Activated T-cell treated with anti-CD3 and anti-CD28 coated beads for 24 hours (primary cell): ENCODE measurements around the gene CYP4F22.
"Not testable (repeated sequence)": the region's sequence is repeated elsewhere in the genome, so short reads cannot be mapped to it uniquely, and the experiment has no call there.

Experiments
- DNase-seq: peaks from one replicate; pipeline ENCODE4 v3.0.0-alpha.2; 2020; ENCODE audit warnings: low read depth

Gene CYP4F22

GRCh38 chr19:15488489-15489226, 19.7 kb upstream of the CYP4F22 start:
- DNase-seq = no peak

- no peak for DNase-seq
These were observed 13.2 kb upstream of the CYP4F22 start for GRCh38 chr19:15495151-15495550.

GRCh38 chr19:15498156-15498858, 10.0 kb upstream of the CYP4F22 start:
- DNase-seq = no peak

GRCh38 chr19:15498910-15499309, 9.4 kb upstream of the CYP4F22 start:
- DNase-seq = no peak

- DNase-seq = no peak
These were observed 6.7 kb upstream of the CYP4F22 start for GRCh38 chr19:15501596-15501995.

- DNase-seq = no peak
These were observed 6.1 kb upstream of the CYP4F22 start for GRCh38 chr19:15502264-15502663.

- DNase-seq = no peak
These were observed 2.2 kb upstream of the CYP4F22 start for GRCh38 chr19:15506074-15506571.

- no peak for DNase-seq
These were observed 974 bp upstream of the CYP4F22 start for GRCh38 chr19:15507068-15508034.

GRCh38 chr19:15511671-15512424, 3.5 kb downstream of the CYP4F22 start:
- DNase-seq = no peak

- not testable (repeated sequence) for DNase-seq
These were observed 6.9 kb downstream of the CYP4F22 start for GRCh38 chr19:15515227-15515625.

GRCh38 chr19:15516363-15516762, 8.0 kb downstream of the CYP4F22 start:
- no peak for DNase-seq

GRCh38 chr19:15517778-15518177, 9.5 kb downstream of the CYP4F22 start:
- DNase-seq = no peak

GRCh38 chr19:15519433-15519976, 11.2 kb downstream of the CYP4F22 start:
- DNase-seq = no peak

GRCh38 chr19:15524781-15525180, 16.5 kb downstream of the CYP4F22 start:
- DNase-seq = no peak

- DNase-seq = no peak
These were observed 17.0 kb downstream of the CYP4F22 start for GRCh38 chr19:15525291-15525690.

GRCh38 chr19:15526408-15526807, 18.1 kb downstream of the CYP4F22 start:
- DNase-seq = no peak

GRCh38 chr19:15527705-15528104, 19.4 kb downstream of the CYP4F22 start:
- DNase-seq = no peak

- DNase-seq = no peak
These were observed 21.5 kb downstream of the CYP4F22 start for GRCh38 chr19:15529774-15530372.

GRCh38 chr19:15532779-15533521, 24.6 kb downstream of the CYP4F22 start:
- DNase-seq = no peak

GRCh38 chr19:15533522-15533830, 25.2 kb downstream of the CYP4F22 start:
- not testable (repeated sequence) for DNase-seq
